Loucy (cell line): ENCODE data around the gene MLST8.

Source experiments
- CTCF ChIP-seq: fragments of 200-600 bp; sonication (generic); conservative IDR thresholded peaks from 2 replicates; pipeline ENCODE4 v1.5.1; 2014; ENCODE audit warnings: mild to moderate bottlenecking, antibody characterized with exemption, low read length
- EZH2phosphoT487 ChIP-seq: fragments of 200-600 bp; IDR thresholded peaks from 2 replicates; pipeline ENCODE4 v1.6.1; 2018; ENCODE audit warnings: antibody characterized with exemption, mild to moderate bottlenecking, moderate library complexity, borderline replicate concordance

GRCh38 chr16:2243031-2243528, 37.8 kb downstream of the MLST8 start:
- TF ChIP-seq EZH2phosphoT487: no peak
- TF ChIP-seq CTCF: no peak
